ENCODE data around the gene SPTB.
"Not testable (repeated sequence)": the region's sequence is repeated elsewhere in the genome, so short reads cannot be mapped to it uniquely, and the experiment has no call there.

The SPTB gene

GRCh38 chr14:64914237-64915028, 34.7 kb upstream of the SPTB start, which contains the start of gene CHURC1:
Gene CHURC1, plus strand, starts transcription at chr14:64914455. Its CDS starts 41 bp downstream, at chr14:64914496.
- peak; percentile 96 for DNase-seq (ENCODE audit: low spot score)
- Histone ChIP-seq H3K9me3 (replicated peaks in 1 of 2; ENCODE audit: control insufficient read depth in 2 of 2, insufficient read depth in 1 of 2, low read depth in 1 of 2, low read length in 2 of 2) (no peaks in the 10 kb centered on the region), H3K27me3 (ENCODE audit: control insufficient read depth in 3 of 3, insufficient read depth in 3 of 3, low read depth in 1 of 3, low read length in 3 of 3) (peaks cover 0 to 4% (median 0%) of the 10 kb centered on the region in 3 experiments), H3K36me3 (replicated peaks in 1 of 2; ENCODE audit: control insufficient read depth in 2 of 2, insufficient read depth in 2 of 2, low read length in 2 of 2) (peaks cover 0 to 3% of the 10 kb centered on the region in 2 donors), H3K4me3 (ENCODE audit: low read length in 2 of 2) (peak within 1 kb of the TSS; percentile 65 to 94), H3K23ac (ENCODE audit: low read depth, low read length, poor library complexity) (peak within 1 kb of the TSS; percentile 68), H3K4me2 (ENCODE audit: insufficient read depth, low read length, poor library complexity, severe bottlenecking) (peak within 1 kb of the TSS; percentile 79), H3K79me1 (ENCODE audit: low read depth, low read length) (peaks cover 2% of the 10 kb centered on the region), H3K4ac (ENCODE audit: low read length) (no peak within 1 kb of the TSS), H2AFZ (ENCODE audit: low read length) (peak within 1 kb of the TSS; percentile 94), H2BK5ac (ENCODE audit: low read length) (no peak within 1 kb of the TSS), H3K27ac (replicated peaks; ENCODE audit: low read length) (peak within 1 kb of the TSS; percentile 45), H2AK5ac (ENCODE audit: low read depth, low read length) (no peak within 1 kb of the TSS), H4K91ac (ENCODE audit: low read depth, low read length, poor library complexity) (no peak within 1 kb of the TSS), H3K9ac (ENCODE audit: low read depth, low read length, poor library complexity) (peak within 1 kb of the TSS; percentile 87), H2BK120ac (ENCODE audit: low read depth, low read length) (peak within 1 kb of the TSS; percentile 62), H3K4me1 (ENCODE audit: control insufficient read depth in 2 of 2, insufficient read depth in 1 of 2, low read depth in 1 of 2, low read length in 2 of 2) (peaks cover 0 to 8% of the 10 kb centered on the region in 2 donors), H2BK15ac (ENCODE audit: low read length) (peak within 1 kb of the TSS; percentile 35), H4K8ac (ENCODE audit: low read depth, low read length) (no peak within 1 kb of the TSS), H3K14ac (ENCODE audit: low read length) (peak within 1 kb of the TSS; percentile 66), H2BK12ac (ENCODE audit: low read length) (no peak within 1 kb of the TSS), H3K18ac (ENCODE audit: low read length) (peak within 1 kb of the TSS; percentile 94)
- WGBS, 2 donors (ENCODE audit: extremely low coverage in 2 of 2, insufficient read length in 2 of 2, insufficient replicate concordance in 1 of 2), result no CpG with 5 or more reads among the region's 49 CpGs

DNA sequence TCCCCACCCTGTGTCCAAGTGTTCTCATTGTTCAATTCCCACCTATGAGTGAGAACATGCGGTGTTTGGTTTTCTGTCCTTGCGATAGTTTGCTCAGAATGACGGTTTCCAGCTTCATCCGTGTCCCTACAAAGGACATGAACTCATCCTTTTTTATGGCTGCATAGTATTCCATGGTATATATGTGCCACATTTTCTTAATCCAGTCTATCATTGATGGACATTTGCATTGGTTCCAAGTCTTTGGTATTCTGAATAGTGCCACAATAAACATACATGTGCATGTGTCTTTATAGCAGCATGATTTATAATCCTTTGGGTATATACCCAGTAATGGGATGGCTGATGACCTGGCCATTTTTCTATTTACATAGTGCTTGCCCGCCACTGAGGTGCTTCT, 33.8 kb upstream of the SPTB start:
- peak overlapping the region; percentile 94 for H2AFZ ChIP-seq (ENCODE audit: low read length)
- not testable (repeated sequence) for H2BK5ac ChIP-seq (ENCODE audit: low read length); H4K91ac ChIP-seq (ENCODE audit: low read depth, low read length, poor library complexity); H3K4me3 ChIP-seq (ENCODE audit: low read length in 2 of 2); H3K9ac ChIP-seq (ENCODE audit: low read depth, low read length, poor library complexity); H3K4me2 ChIP-seq (ENCODE audit: insufficient read depth, low read length, poor library complexity, severe bottlenecking); H2AK5ac ChIP-seq (ENCODE audit: low read depth, low read length); H3K79me1 ChIP-seq (ENCODE audit: low read depth, low read length); H3K27ac ChIP-seq (replicated peaks; ENCODE audit: low read length); H2BK12ac ChIP-seq (ENCODE audit: low read length); H2BK120ac ChIP-seq (ENCODE audit: low read depth, low read length); H3K4me1 ChIP-seq (ENCODE audit: control insufficient read depth in 2 of 2, insufficient read depth in 1 of 2, low read depth in 1 of 2, low read length in 2 of 2); H3K36me3 ChIP-seq (replicated peaks in 1 of 2; ENCODE audit: control insufficient read depth in 2 of 2, insufficient read depth in 2 of 2, low read length in 2 of 2); H3K4ac ChIP-seq (ENCODE audit: low read length); H4K8ac ChIP-seq (ENCODE audit: low read depth, low read length); H3K27me3 ChIP-seq (ENCODE audit: control insufficient read depth in 3 of 3, insufficient read depth in 3 of 3, low read depth in 1 of 3, low read length in 3 of 3); H3K23ac ChIP-seq (ENCODE audit: low read depth, low read length, poor library complexity); H3K14ac ChIP-seq (ENCODE audit: low read length); H2BK15ac ChIP-seq (ENCODE audit: low read length); H3K18ac ChIP-seq (ENCODE audit: low read length); H3K9me3 ChIP-seq (replicated peaks in 1 of 2; ENCODE audit: control insufficient read depth in 2 of 2, insufficient read depth in 1 of 2, low read depth in 1 of 2, low read length in 2 of 2); DNase-seq (ENCODE audit: low spot score)
- no CpG with 5 or more reads among the region's 5 CpGs for WGBS, 2 donors (ENCODE audit: extremely low coverage in 2 of 2, insufficient read length in 2 of 2, insufficient replicate concordance in 1 of 2)

DNA sequence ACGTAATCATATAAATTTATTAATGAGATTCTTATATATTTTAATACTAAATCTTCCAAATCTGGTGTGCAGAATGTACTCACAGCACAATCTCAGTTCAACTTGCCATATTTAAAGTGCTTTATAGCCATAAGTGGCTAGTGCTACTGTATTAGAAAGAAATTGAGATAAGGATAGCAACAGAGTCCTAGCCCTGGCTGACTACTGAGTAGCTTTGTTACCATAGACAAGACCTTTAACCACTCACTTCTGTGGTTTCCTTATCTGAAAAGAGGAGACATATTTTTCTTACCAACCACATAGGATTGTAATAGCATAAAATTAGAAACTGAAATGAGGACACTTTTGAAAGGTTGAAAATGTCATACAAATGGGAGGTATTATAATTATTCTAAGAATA, 32.6 kb upstream of the SPTB start:
- H3K27ac ChIP-seq (replicated peaks; ENCODE audit: low read length), result no peak overlapping the region
- no peak overlapping the region for H4K91ac ChIP-seq (ENCODE audit: low read depth, low read length, poor library complexity)
- H3K36me3 ChIP-seq (replicated peaks in 1 of 2; ENCODE audit: control insufficient read depth in 2 of 2, insufficient read depth in 2 of 2, low read length in 2 of 2), result peaks cover 0 to 3% of the 10 kb centered on the region in 2 donors
- H4K8ac ChIP-seq (ENCODE audit: low read depth, low read length), result no peak overlapping the region
- peaks cover 2% of the 10 kb centered on the region for H3K79me1 ChIP-seq (ENCODE audit: low read depth, low read length)
- H3K9me3 ChIP-seq (replicated peaks in 1 of 2; ENCODE audit: control insufficient read depth in 2 of 2, insufficient read depth in 1 of 2, low read depth in 1 of 2, low read length in 2 of 2), result no peaks in the 10 kb centered on the region
- no peak overlapping the region for H2BK15ac ChIP-seq (ENCODE audit: low read length)
- H3K18ac ChIP-seq (ENCODE audit: low read length), result no peak overlapping the region
- no peak overlapping the region for H3K14ac ChIP-seq (ENCODE audit: low read length)
- H3K4me2 ChIP-seq (ENCODE audit: insufficient read depth, low read length, poor library complexity, severe bottlenecking), result no peak overlapping the region
- H3K4me1 ChIP-seq (ENCODE audit: control insufficient read depth in 2 of 2, insufficient read depth in 1 of 2, low read depth in 1 of 2, low read length in 2 of 2), result peaks cover 0 to 4% of the 10 kb centered on the region in 2 donors
- H2BK12ac ChIP-seq (ENCODE audit: low read length), result no peak overlapping the region
- H2BK120ac ChIP-seq (ENCODE audit: low read depth, low read length), result no peak overlapping the region
- peak overlapping the region; percentile 5 for H2AFZ ChIP-seq (ENCODE audit: low read length)
- H3K27me3 ChIP-seq (ENCODE audit: control insufficient read depth in 3 of 3, insufficient read depth in 3 of 3, low read depth in 1 of 3, low read length in 3 of 3), result peaks cover 0 to 4% (median 0%) of the 10 kb centered on the region in 3 experiments
- no peak overlapping the region for H3K4ac ChIP-seq (ENCODE audit: low read length)
- no peak overlapping the region for H2AK5ac ChIP-seq (ENCODE audit: low read depth, low read length)
- H3K23ac ChIP-seq (ENCODE audit: low read depth, low read length, poor library complexity), result no peak overlapping the region
- no peak overlapping the region for H3K9ac ChIP-seq (ENCODE audit: low read depth, low read length, poor library complexity)
- DNase-seq (ENCODE audit: low spot score), result no peak
- no peak overlapping the region for H3K4me3 ChIP-seq (ENCODE audit: low read length in 2 of 2)
- no CpG with 5 or more reads among the region's 1 CpG for WGBS, 2 donors (ENCODE audit: extremely low coverage in 2 of 2, insufficient read length in 2 of 2, insufficient replicate concordance in 1 of 2)
- H2BK5ac ChIP-seq (ENCODE audit: low read length), result no peak overlapping the region

DNA sequence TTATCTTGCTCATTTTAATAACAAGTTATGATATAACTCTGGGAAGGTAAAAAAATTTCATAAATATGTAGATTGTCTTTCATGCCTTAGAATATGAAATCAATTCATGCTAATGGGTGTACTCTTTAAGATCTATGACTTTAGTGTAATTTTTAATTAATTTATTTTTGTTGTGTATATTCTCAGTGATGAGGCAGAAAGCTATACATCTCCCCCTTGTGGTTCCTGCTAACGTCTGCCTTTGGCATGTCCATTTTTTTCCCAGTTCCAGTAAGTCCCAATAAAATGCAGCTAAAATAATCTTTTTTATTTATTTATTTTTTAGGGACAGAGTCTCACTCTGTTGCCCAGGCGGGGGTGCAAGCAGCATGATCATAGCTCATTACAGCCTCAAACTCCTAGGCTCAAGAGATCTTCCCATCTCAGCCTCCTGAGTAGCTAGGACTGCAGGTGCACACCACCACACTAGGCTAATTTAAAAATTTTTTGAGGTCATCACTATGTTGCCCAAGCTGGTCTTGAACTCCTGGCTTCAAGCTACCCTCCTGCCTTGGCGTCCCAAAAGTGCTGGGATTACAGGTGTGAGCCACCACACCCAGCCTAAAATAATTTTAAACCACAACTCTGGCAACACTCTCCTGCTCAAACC, 31.3 kb upstream of the SPTB start:
- H4K8ac ChIP-seq (ENCODE audit: low read depth, low read length), result no peak overlapping the region
- no peak overlapping the region for H3K14ac ChIP-seq (ENCODE audit: low read length)
- WGBS, 2 donors (ENCODE audit: extremely low coverage in 2 of 2, insufficient read length in 2 of 2, insufficient replicate concordance in 1 of 2), result no CpG with 5 or more reads among the region's 3 CpGs
- H2AK5ac ChIP-seq (ENCODE audit: low read depth, low read length), result no peak overlapping the region
- no peak overlapping the region for H2BK120ac ChIP-seq (ENCODE audit: low read depth, low read length)
- no peak overlapping the region for H3K4me3 ChIP-seq (ENCODE audit: low read length in 2 of 2)
- no peak overlapping the region for H3K23ac ChIP-seq (ENCODE audit: low read depth, low read length, poor library complexity)
- peaks cover 0 to 1% of the 10 kb centered on the region in 2 donors for H3K36me3 ChIP-seq (replicated peaks in 1 of 2; ENCODE audit: control insufficient read depth in 2 of 2, insufficient read depth in 2 of 2, low read length in 2 of 2)
- H2AFZ ChIP-seq (ENCODE audit: low read length), result no peak overlapping the region
- no peak overlapping the region for H3K18ac ChIP-seq (ENCODE audit: low read length)
- no peak overlapping the region for H4K91ac ChIP-seq (ENCODE audit: low read depth, low read length, poor library complexity)
- no peak overlapping the region for H2BK5ac ChIP-seq (ENCODE audit: low read length)
- peaks cover 0 to 4% (median 0%) of the 10 kb centered on the region in 3 experiments for H3K27me3 ChIP-seq (ENCODE audit: control insufficient read depth in 3 of 3, insufficient read depth in 3 of 3, low read depth in 1 of 3, low read length in 3 of 3)
- no peak overlapping the region for H3K4ac ChIP-seq (ENCODE audit: low read length)
- no peak overlapping the region for H2BK12ac ChIP-seq (ENCODE audit: low read length)
- peaks cover 0 to 4% of the 10 kb centered on the region in 2 donors for H3K4me1 ChIP-seq (ENCODE audit: control insufficient read depth in 2 of 2, insufficient read depth in 1 of 2, low read depth in 1 of 2, low read length in 2 of 2)
- no peak overlapping the region for H3K9ac ChIP-seq (ENCODE audit: low read depth, low read length, poor library complexity)
- peaks cover 2% of the 10 kb centered on the region for H3K79me1 ChIP-seq (ENCODE audit: low read depth, low read length)
- H3K4me2 ChIP-seq (ENCODE audit: insufficient read depth, low read length, poor library complexity, severe bottlenecking), result no peak overlapping the region
- H2BK15ac ChIP-seq (ENCODE audit: low read length), result no peak overlapping the region
- no peak overlapping the region for H3K27ac ChIP-seq (replicated peaks; ENCODE audit: low read length)
- H3K9me3 ChIP-seq (replicated peaks in 1 of 2; ENCODE audit: control insufficient read depth in 2 of 2, insufficient read depth in 1 of 2, low read depth in 1 of 2, low read length in 2 of 2), result no peaks in the 10 kb centered on the region
- no peak for DNase-seq (ENCODE audit: low spot score)
